Stimulated activated CD4-positive, alpha-beta T cell treated with anti-CD3 and anti-CD28 coated beads, TNF-alpha, amount 100 ng/mL, for 48 hours (primary cell): ENCODE measurements around the gene PARP9.

Experiments used
- DNase-seq, 3 donors: peaks; one replicate each; pipeline ENCODE4 v3.0.0-alpha.2; 2020; ENCODE audit warnings: low read depth in 3 of 3

The PARP9 gene

GRCh38 chr3:122484985-122485384 is 79.1 kb downstream of the PARP9 start:
- no peak for DNase-seq

GRCh38 chr3:122481390-122481789 is 82.7 kb downstream of the PARP9 start:
- no peak for DNase-seq
